ENCODE results near the gene TGM1.

DNA sequence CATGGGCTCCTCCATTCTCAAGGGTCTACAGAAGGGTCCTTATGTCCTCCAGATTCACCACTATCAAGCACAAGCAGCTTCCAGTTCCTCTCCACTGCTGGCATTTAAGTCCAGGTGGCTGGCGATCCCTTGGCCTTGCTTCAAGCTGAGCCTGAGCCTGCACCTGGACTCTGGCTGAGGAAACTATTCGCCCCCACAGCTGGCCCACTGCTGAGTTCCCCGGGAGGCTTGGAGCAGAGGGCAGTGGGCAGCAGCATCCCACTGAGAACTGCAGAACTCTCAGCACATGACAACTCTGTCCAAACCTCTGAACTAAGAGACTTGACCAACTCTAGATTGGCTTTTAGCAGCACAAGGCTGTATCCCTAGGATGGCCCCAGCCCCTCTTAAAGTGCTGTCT lies 19.8 kb upstream of the TGM1 start:
- TF ChIP-seq SP1 (IDR thresholded peaks at IDR 0.05) (no peak), FOXM1 (IDR thresholded peaks at IDR 0.05; ENCODE audit: borderline replicate concordance) (no peak), FOXK2 (IDR thresholded peaks at IDR 0.05) (no peak), CTBP1 (IDR thresholded peaks at IDR 0.05; ENCODE audit: borderline replicate concordance) (no peak), ELF4 (IDR thresholded peaks at IDR 0.05) (no peak), FOXA1 (IDR thresholded peaks at IDR 0.05) (no peak), BHLHE40 (IDR thresholded peaks at IDR 0.05; ENCODE audit: borderline replicate concordance) (no peak), HDGF (IDR thresholded peaks at IDR 0.05; ENCODE audit: borderline replicate concordance) (no peak)
- TF ChIP-seq, protein P1, sequence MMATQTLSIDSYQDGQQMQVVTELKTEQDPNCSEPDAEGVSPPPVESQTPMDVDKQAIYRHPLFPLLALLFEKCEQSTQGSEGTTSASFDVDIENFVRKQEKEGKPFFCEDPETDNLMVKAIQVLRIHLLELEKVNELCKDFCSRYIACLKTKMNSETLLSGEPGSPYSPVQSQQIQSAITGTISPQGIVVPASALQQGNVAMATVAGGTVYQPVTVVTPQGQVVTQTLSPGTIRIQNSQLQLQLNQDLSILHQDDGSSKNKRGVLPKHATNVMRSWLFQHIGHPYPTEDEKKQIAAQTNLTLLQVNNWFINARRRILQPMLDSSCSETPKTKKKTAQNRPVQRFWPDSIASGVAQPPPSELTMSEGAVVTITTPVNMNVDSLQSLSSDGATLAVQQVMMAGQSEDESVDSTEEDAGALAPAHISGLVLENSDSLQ (IDR thresholded peaks at IDR 0.05): no peak

Measured in HEK293T (cell line).